ENCODE measurements around the gene USP47. TPM values are rescaled to one million over a fixed set of nuclear protein-coding genes. Genes with fewer than 3 reads are reported as not detected.

Gene USP47
- total and polyA plus RNA-seq, 2 of the 13 experiments (the other 11 are each of a cell fraction or from before 2014, with no cell fraction given) = 12.2 to 52.7 TPM

- TF ChIP-seq, protein P1, sequence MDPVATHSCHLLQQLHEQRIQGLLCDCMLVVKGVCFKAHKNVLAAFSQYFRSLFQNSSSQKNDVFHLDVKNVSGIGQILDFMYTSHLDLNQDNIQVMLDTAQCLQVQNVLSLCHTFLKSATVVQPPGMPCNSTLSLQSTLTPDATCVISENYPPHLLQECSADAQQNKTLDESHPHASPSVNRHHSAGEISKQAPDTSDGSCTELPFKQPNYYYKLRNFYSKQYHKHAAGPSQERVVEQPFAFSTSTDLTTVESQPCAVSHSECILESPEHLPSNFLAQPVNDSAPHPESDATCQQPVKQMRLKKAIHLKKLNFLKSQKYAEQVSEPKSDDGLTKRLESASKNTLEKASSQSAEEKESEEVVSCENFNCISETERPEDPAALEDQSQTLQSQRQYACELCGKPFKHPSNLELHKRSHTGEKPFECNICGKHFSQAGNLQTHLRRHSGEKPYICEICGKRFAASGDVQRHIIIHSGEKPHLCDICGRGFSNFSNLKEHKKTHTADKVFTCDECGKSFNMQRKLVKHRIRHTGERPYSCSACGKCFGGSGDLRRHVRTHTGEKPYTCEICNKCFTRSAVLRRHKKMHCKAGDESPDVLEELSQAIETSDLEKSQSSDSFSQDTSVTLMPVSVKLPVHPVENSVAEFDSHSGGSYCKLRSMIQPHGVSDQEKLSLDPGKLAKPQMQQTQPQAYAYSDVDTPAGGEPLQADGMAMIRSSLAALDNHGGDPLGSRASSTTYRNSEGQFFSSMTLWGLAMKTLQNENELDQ (CRISPR knock-in tag; IDR thresholded peaks at IDR 0.05; ENCODE audit: borderline replicate concordance) = no peak
- TF ChIP-seq ZNF512B (CRISPR knock-in tag; IDR thresholded peaks at IDR 0.05; ENCODE audit: borderline replicate concordance) = 0 out of 2 replicates have a peak, but pooled peaks have one; percentile 31
- TF ChIP-seq ZBTB37 (CRISPR knock-in tag; IDR thresholded peaks at IDR 0.05) = 0 out of 2 replicates have a peak, but pooled peaks have one; percentile 57
- TF ChIP-seq THYN1 (CRISPR knock-in tag; IDR thresholded peaks at IDR 0.05; ENCODE audit: borderline replicate concordance, low read depth) = no peak
- TF ChIP-seq KMT2B (CRISPR knock-in tag; IDR thresholded peaks at IDR 0.05) = peak; percentile 92
- no peak for TF ChIP-seq ZSCAN12 (CRISPR knock-in tag; IDR thresholded peaks at IDR 0.05)
- no peak for TF ChIP-seq SMYD3 (CRISPR knock-in tag; IDR thresholded peaks at IDR 0.05)
- no peak for TF ChIP-seq TFAP4 (IDR thresholded peaks at IDR 0.05; ENCODE audit: borderline replicate concordance, low read depth)
- no peak for TF ChIP-seq ZNF781 (CRISPR knock-in tag; IDR thresholded peaks at IDR 0.05; ENCODE audit: borderline replicate concordance, not compliant biosample characterization)
- TF ChIP-seq ZNF282 (IDR thresholded peaks at IDR 0.05; ENCODE audit: partially characterized antibody) = no peak
- TF ChIP-seq FOXA3 (CRISPR knock-in tag; IDR thresholded peaks at IDR 0.05) = peak; percentile 56
- no peak for TF ChIP-seq ZFYVE20 (CRISPR knock-in tag; IDR thresholded peaks at IDR 0.05; ENCODE audit: borderline replicate concordance, low read depth)
- TF ChIP-seq ZMAT3 (CRISPR knock-in tag; conservative IDR thresholded peaks at IDR 0.05) = peak; percentile 21; the same call in 1 of the 2 replicates
- TF ChIP-seq RCOR2 (CRISPR knock-in tag; IDR thresholded peaks at IDR 0.05) = no peak
- no peak for TF ChIP-seq HMGA1 (CRISPR knock-in tag; conservative IDR thresholded peaks at IDR 0.05)
- no peak; the same call in 1 of the 2 replicates for TF ChIP-seq ZSCAN29 (CRISPR knock-in tag; conservative IDR thresholded peaks at IDR 0.05)
- TF ChIP-seq, protein P2, sequence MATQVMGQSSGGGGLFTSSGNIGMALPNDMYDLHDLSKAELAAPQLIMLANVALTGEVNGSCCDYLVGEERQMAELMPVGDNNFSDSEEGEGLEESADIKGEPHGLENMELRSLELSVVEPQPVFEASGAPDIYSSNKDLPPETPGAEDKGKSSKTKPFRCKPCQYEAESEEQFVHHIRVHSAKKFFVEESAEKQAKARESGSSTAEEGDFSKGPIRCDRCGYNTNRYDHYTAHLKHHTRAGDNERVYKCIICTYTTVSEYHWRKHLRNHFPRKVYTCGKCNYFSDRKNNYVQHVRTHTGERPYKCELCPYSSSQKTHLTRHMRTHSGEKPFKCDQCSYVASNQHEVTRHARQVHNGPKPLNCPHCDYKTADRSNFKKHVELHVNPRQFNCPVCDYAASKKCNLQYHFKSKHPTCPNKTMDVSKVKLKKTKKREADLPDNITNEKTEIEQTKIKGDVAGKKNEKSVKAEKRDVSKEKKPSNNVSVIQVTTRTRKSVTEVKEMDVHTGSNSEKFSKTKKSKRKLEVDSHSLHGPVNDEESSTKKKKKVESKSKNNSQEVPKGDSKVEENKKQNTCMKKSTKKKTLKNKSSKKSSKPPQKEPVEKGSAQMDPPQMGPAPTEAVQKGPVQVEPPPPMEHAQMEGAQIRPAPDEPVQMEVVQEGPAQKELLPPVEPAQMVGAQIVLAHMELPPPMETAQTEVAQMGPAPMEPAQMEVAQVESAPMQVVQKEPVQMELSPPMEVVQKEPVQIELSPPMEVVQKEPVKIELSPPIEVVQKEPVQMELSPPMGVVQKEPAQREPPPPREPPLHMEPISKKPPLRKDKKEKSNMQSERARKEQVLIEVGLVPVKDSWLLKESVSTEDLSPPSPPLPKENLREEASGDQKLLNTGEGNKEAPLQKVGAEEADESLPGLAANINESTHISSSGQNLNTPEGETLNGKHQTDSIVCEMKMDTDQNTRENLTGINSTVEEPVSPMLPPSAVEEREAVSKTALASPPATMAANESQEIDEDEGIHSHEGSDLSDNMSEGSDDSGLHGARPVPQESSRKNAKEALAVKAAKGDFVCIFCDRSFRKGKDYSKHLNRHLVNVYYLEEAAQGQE (IDR thresholded peaks at IDR 0.05; ENCODE audit: borderline replicate concordance in 1 of 2, low read depth in 1 of 2, low read length in 2 of 2) = peak in 1 of 2 experiments; percentile 22; a peak in 1 of 4 replicates
Measured at GRCh38 chr11:11841723-11842420, at the start of gene USP47 (continued).
